Kidney (tissue), 14 donors: ENCODE measurements around the gene MORN1. TPM values are rescaled to one million over a fixed set of nuclear protein-coding genes. Genes with fewer than 3 reads are reported as not detected.

Source experiments
- DNase-seq, 5 donors: peaks; one replicate each; pipeline ENCODE4 v3.0.0-alpha.2; 2013 to 2020
- FAIRE-seq: peaks from 2 replicates; lab custom pipeline; 2012; peaks lifted over from hg19 to GRCh38; lab: Jason Lieb, UNC
- H3K27ac ChIP-seq, 2 donors: one replicate each; pipeline ENCODE4 v1.7.0; 2013; ENCODE audit warnings: low read depth in 2 of 2, low read length in 2 of 2, inconsistent platforms in 1 of 2
- H3K27me3 ChIP-seq: one replicate; pipeline ENCODE4 v1.7.1; 2013; ENCODE audit warnings: low read length, inconsistent platforms; ENCODE audit not compliant: control insufficient read depth, insufficient read depth
- H3K36me3 ChIP-seq, 3 donors: one replicate each; pipeline versions ENCODE4 v1.7.0 to v1.7.1; 2013; ENCODE audit warnings: low read length in 3 of 3, control low read depth in 1 of 3, inconsistent platforms in 1 of 3; ENCODE audit not compliant: insufficient read depth in 3 of 3, control insufficient read depth in 2 of 3
- H3K4me1 ChIP-seq, 3 donors: one replicate each; pipeline versions ENCODE4 v1.7.0 to v1.7.1; 2013; ENCODE audit warnings: low read length in 3 of 3, inconsistent platforms in 1 of 3, low read depth in 1 of 3; ENCODE audit not compliant: control insufficient read depth in 2 of 3, insufficient read depth in 2 of 3
- H3K4me3 ChIP-seq, 3 donors: one replicate each; pipeline versions ENCODE4 v1.7.0 to v1.8.1; 2013; ENCODE audit warnings: low read length in 3 of 3, control low read depth in 1 of 3, inconsistent platforms in 1 of 3
- H3K9ac ChIP-seq, 3 donors: one replicate each; pipeline versions ENCODE4 v1.7.0 to v1.7.1; 2013; ENCODE audit warnings: low read length in 3 of 3, control low read depth in 1 of 3, inconsistent platforms in 1 of 3
- H3K9me3 ChIP-seq, 3 donors: one replicate each; pipeline versions ENCODE4 v1.7.0 to v1.7.1; 2013; ENCODE audit warnings: low read length in 3 of 3, control low read depth in 1 of 3, inconsistent platforms in 1 of 3; ENCODE audit not compliant: control insufficient read depth in 2 of 3, insufficient read depth in 1 of 3
- CTCF ChIP-seq: IDR thresholded peaks from 3 replicates; pipeline ENCODE4 v1.5.1; 2012; ENCODE audit warnings: mild to moderate bottlenecking, moderate library complexity, borderline replicate concordance; ENCODE audit not compliant: insufficient read depth; ENCODE audit errors: extremely low read depth
- intact Hi-C: fragments of 100-400 bp; cut with DNase I; formaldehyde crosslinking; loops from one replicate; pipeline ENCODE4 v1.11.1; 2022
- polyA plus RNA-seq: library from polyadenylated mRNA; stranded (reverse); fragments of 350-450 nt; fragmentation: Illumina TruSeq; extraction: RNeasy Lipid Tissue Mini Kit (QIAGEN cat#74804); gene quantifications from one replicate; pipeline ENCODE4 v1.2.3, GENCODE V29; 2014; ENCODE audit warnings: low read depth, low replicate concordance; ENCODE audit not compliant: insufficient read depth
- total RNA-seq: library from RNA; stranded (reverse); fragmentation: NEBNext Ultra II Directional; extraction: Animal tissue kit (Norgen Biotek cat#: 25700); gene quantifications from one replicate; pipeline ENCODE4 v1.2.1, GENCODE V29; 2021
- donor health status: control.
- donor health status: control.
- donor health status: control.
- donor health status: control.
- donor health status: control.
- donor health status: DM: yes; HTN: yes; CAD: no.
- donor health status: Normal renal cell carcinoma (clear cell type).

Gene MORN1
- total and polyA plus RNA-seq, 2 donors from 2014 or later: 9.0 to 24.7 TPM

- no peak for TF ChIP-seq CTCF
- FAIRE-seq (no peak), DNase-seq (no peak)
- Histone ChIP-seq H3K9me3 (no peaks in the 10 kb centered on the region), H3K4me1 (peaks cover 0 to 29% (median 0%) of the 10 kb centered on the region in 3 donors), H3K4me3 (no peak overlapping the region), H3K27me3 (no peaks in the 10 kb centered on the region), H3K27ac (no peak overlapping the region), H3K36me3 (no peaks in the 10 kb centered on the region), H3K9ac (no peak overlapping the region)
- intact Hi-C loops: loop anchor here (10.0 kb wide), 1 partner anchor 104 kb away; no protein-coding TSS in a partner anchor
These were observed 72.1 kb downstream of the MORN1 start for GRCh38 chr1:2319291-2319690.

- Histone ChIP-seq H3K4me1 (peaks cover 0 to 33% (median 0%) of the 10 kb centered on the region in 3 donors), H3K9me3 (no peaks in the 10 kb centered on the region), H3K27ac (no peak overlapping the region), H3K9ac (no peak overlapping the region), H3K27me3 (no peaks in the 10 kb centered on the region), H3K4me3 (no peak overlapping the region), H3K36me3 (no peaks in the 10 kb centered on the region)
- DNase-seq (peak in 1 of 5 donors; percentile 47), FAIRE-seq (no peak)
- TF ChIP-seq CTCF: no peak
- intact Hi-C loops: loop anchor here (10.0 kb wide), 1 partner anchor 104 kb away; no protein-coding TSS in a partner anchor
These were observed 72.8 kb downstream of the MORN1 start for GRCh38 chr1:2318314-2319278.

GRCh38 chr1:2317230-2318065 is 73.9 kb downstream of the MORN1 start:
- H3K4me3 ChIP-seq: no peak overlapping the region
- H3K9me3 ChIP-seq: no peaks in the 10 kb centered on the region
- H3K9ac ChIP-seq: no peak overlapping the region
- no peaks in the 10 kb centered on the region for H3K36me3 ChIP-seq
- no peaks in the 10 kb centered on the region for H3K27me3 ChIP-seq
- peaks cover 0 to 31% (median 0%) of the 10 kb centered on the region in 3 donors for H3K4me1 ChIP-seq
- intact Hi-C loops: loop anchor here (10.0 kb wide), 1 partner anchor 103 kb away; no protein-coding TSS in a partner anchor
- DNase-seq: peak in 1 of 5 donors; percentile 22
- FAIRE-seq: no peak
- no peak for TF ChIP-seq CTCF
- H3K27ac ChIP-seq: no peak overlapping the region
